ENCODE measurements around the gene NRIP2.
A peak's percentile ranks its signal among the peaks of the same experiment; 100 is the strongest.
"Not testable (repeated sequence)": the region's sequence is repeated elsewhere in the genome, so short reads cannot be mapped to it uniquely, and the experiment has no call there.

Gene NRIP2

GRCh38 chr12:2834581-2835491 lies at the start of gene NRIP2:
NRIP2 (minus strand) TSS chr12:2835035; CDS start chr12:2834983, 52 bp downstream.
- Mint-ChIP-seq H3K4me1 (ENCODE audit: low read depth) (no peaks in the 10 kb centered on the region), H3K27me3 (ENCODE audit: low read depth) (no peaks in the 10 kb centered on the region), H3K27ac (no peak within 1 kb of the TSS), H3K4me3 (no peak within 1 kb of the TSS), H3K9me3 (no peaks in the 10 kb centered on the region), H3K36me3 (ENCODE audit: low read depth) (peaks cover 8% of the 10 kb centered on the region)

- H3K36me3 Mint-ChIP-seq (ENCODE audit: low read depth) = peaks cover 27% of the 10 kb centered on the region
- H3K9me3 Mint-ChIP-seq = no peaks in the 10 kb centered on the region
- H3K4me1 Mint-ChIP-seq (ENCODE audit: low read depth) = peaks cover 38% of the 10 kb centered on the region
- H3K4me3 Mint-ChIP-seq = peak overlapping the region; percentile 96
- H3K27me3 Mint-ChIP-seq (ENCODE audit: low read depth) = no peaks in the 10 kb centered on the region
- peak overlapping the region; percentile 64 for H3K27ac Mint-ChIP-seq
These were observed 45.0 kb upstream of the NRIP2 start for GRCh38 chr12:2879853-2880252.

DNA sequence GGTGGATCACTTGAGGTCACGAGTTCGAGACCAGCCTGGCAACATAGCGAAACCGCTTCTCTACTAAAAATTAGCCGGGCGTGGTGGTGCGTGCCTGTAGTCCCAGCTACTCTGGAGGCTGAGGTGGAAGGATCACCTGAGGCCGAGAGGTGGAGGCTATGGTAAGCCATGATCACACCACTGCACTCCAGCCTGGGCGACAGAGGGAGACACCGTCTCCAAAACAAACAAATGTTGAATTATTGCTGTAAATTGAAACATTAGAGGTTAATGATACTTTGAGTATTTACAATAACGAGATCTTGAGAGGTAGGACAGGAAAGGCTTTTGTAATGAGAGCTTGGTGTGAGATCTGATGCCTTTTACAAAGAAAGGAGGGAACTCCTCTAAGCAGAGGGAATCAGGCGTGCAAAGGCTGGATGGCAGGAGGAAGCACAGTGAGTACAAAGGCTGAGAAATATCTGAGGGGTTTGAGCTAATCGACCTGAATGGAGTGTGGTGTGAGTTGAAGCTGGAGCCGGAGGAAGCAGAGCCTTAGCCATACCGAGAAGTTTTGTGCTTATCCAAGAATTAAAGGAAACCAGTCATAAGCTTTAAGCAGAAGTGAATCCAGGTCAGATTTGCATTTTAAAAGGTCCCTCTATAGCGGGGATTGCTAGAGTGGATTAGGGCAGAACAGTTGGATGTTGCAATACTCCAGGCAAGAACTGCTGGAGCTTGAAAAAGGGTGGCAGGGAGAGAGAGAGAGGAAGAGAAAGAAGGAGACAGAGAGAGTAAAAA lies 43.3 kb upstream of the NRIP2 start:
- peak overlapping the region; percentile 96 for H3K4me3 Mint-ChIP-seq
- peaks cover 29% of the 10 kb centered on the region for H3K36me3 Mint-ChIP-seq (ENCODE audit: low read depth)
- H3K9me3 Mint-ChIP-seq = no peaks in the 10 kb centered on the region
- no peaks in the 10 kb centered on the region for H3K27me3 Mint-ChIP-seq (ENCODE audit: low read depth)
- peaks cover 39% of the 10 kb centered on the region for H3K4me1 Mint-ChIP-seq (ENCODE audit: low read depth)
- peak overlapping the region; percentile 100 for H3K27ac Mint-ChIP-seq

DNA sequence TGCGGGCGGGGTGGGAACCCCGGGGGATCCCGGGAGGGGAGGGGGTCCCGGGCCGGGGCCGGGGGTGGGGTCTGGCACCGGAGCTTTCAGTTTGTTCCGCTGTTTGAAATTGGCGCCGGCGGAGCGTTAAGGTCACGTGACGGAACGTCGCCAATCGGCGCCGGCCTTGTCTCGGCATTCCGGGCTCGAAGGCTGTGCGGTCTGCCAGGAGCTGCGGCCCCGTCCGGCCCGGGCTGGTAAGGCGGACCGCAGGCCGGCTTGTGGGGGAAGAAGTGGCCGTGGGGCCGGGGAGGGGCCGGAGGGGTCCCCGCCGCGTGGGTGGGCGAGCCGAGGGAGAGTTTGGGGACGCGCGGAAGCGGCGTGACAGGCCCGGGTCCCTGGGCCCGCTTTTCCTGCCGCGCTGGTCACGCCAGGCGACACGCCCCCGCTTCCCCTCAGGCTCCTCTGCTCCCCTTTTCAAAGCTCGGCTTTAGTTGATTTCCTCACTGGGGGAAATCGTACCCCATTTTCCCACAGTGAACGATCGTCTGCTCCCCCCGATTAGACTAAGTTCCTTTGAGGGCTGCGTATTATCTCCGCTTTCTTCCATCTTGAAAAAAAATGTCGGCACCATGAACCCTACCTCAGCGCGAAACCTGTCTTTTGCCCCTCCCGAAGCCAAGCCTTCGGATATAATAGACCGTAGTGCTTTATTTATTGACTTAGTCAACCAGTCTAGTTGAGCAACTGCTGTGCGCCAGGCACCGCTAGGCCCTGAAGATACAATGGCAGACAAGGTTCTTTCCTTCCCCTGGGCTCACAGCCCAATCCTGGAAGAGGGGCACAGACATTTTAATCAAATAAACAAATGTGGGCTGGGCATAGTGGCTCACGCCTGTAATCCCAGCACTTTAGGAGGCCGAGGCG lies 42.5 kb upstream of the NRIP2 start, which contains the start of the genes FOXM1 and RHNO1:
FOXM1 (minus strand) TSS at position 128 of the 906 bp plus-strand sequence. CDS start 2,696 bp downstream, outside the sequence.
RHNO1 (plus strand) TSS at position 177 of the 906 bp plus-strand sequence. CDS start 8,144 bp downstream, outside the sequence.
- H3K9me3 Mint-ChIP-seq = no peaks in the 10 kb centered on the region
- H3K4me1 Mint-ChIP-seq (ENCODE audit: low read depth) = peaks cover 35% of the 10 kb centered on the region
- H3K36me3 Mint-ChIP-seq (ENCODE audit: low read depth) = peaks cover 33% of the 10 kb centered on the region
- no peaks in the 10 kb centered on the region for H3K27me3 Mint-ChIP-seq (ENCODE audit: low read depth)
- peak within 1 kb of the TSS; percentile 100 for H3K27ac Mint-ChIP-seq
- peak within 1 kb of the TSS; percentile 96 for H3K4me3 Mint-ChIP-seq

- H3K4me3 Mint-ChIP-seq = peak overlapping the region; percentile 93
- peaks cover 34% of the 10 kb centered on the region for H3K36me3 Mint-ChIP-seq (ENCODE audit: low read depth)
- no peaks in the 10 kb centered on the region for H3K27me3 Mint-ChIP-seq (ENCODE audit: low read depth)
- peak overlapping the region; percentile 78 for H3K27ac Mint-ChIP-seq
- H3K4me1 Mint-ChIP-seq (ENCODE audit: low read depth) = peaks cover 33% of the 10 kb centered on the region
- no peaks in the 10 kb centered on the region for H3K9me3 Mint-ChIP-seq
These were observed 41.7 kb upstream of the NRIP2 start for GRCh38 chr12:2876431-2877046.

DNA sequence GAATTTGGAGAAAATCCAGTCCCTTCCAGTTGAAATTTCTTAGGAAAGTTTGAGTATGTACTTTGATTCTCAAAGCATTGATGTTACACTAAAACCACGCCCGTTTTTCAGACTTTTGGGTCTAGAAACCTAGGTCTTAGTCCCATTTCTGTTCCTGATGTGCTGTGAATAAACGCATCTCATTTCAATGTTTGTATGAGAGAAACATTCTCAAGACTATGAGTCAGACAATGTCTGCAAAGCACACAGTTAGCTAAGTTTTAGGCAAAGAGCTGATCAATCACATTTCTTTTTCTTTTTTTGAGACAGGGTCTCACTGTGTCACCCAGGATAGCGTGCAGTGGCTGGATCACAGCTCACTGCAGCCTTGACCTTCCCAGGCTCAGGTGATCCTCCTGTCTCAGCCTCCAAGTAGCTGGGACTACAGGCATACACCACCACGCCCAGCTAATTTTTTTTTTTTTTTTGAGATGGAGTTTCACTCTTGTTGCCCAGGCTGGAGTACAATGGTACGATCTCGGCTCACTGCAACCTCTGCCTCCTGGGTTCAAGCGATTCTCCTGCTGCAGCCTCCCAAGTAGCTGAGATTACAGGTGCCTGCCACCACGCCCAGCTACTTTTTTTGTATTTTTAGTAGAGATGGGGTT lies 34.3 kb upstream of the NRIP2 start:
- Mint-ChIP-seq H3K36me3 (ENCODE audit: low read depth) (peaks cover 30% of the 10 kb centered on the region), H3K27ac (peak overlapping the region; percentile 91), H3K4me1 (ENCODE audit: low read depth) (peaks cover 12% of the 10 kb centered on the region)
- not testable (repeated sequence) for H3K27me3 Mint-ChIP-seq (ENCODE audit: low read depth); H3K4me3 Mint-ChIP-seq; H3K9me3 Mint-ChIP-seq

GRCh38 chr12:2864198-2864597 lies 29.4 kb upstream of the NRIP2 start:
- no peak overlapping the region for H3K27ac Mint-ChIP-seq
- peaks cover 49% of the 10 kb centered on the region for H3K36me3 Mint-ChIP-seq (ENCODE audit: low read depth)
- H3K9me3 Mint-ChIP-seq = no peaks in the 10 kb centered on the region

DNA sequence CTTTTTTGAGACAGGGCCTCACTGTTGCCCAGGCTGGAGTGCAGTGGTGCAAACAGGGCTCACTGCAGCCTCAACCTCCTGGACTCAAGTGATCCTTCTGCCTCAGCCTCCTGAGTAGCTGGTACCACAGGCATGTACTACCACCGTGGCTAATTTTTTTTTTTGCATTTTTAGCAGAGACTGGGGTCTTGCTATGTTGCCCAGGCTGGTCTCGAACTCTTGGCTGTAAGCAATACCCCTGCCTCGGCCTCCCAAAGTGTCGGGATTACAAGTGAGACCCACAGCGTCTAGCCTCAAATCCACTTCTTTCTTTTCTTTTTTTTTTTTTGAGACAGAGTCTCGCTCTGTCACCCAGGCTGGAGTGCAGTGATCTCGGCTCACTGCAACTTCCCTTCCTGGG lies 28.6 kb upstream of the NRIP2 start:
- not testable (repeated sequence) for H3K4me1 Mint-ChIP-seq (ENCODE audit: low read depth); H3K27ac Mint-ChIP-seq; H3K4me3 Mint-ChIP-seq; H3K9me3 Mint-ChIP-seq; H3K27me3 Mint-ChIP-seq (ENCODE audit: low read depth)
- H3K36me3 Mint-ChIP-seq (ENCODE audit: low read depth) = peaks cover 51% of the 10 kb centered on the region

More at GRCh38 chr12:2864198-2864597, 29.4 kb upstream of the NRIP2 start:
- H3K27me3 Mint-ChIP-seq (ENCODE audit: low read depth) = no peaks in the 10 kb centered on the region
- peaks cover 10% of the 10 kb centered on the region for H3K4me1 Mint-ChIP-seq (ENCODE audit: low read depth)
- no peak overlapping the region for H3K4me3 Mint-ChIP-seq

GRCh38 chr12:2862876-2863275 lies 28.0 kb upstream of the NRIP2 start:
- Mint-ChIP-seq H3K4me1 (ENCODE audit: low read depth) (peaks cover 4% of the 10 kb centered on the region), H3K36me3 (ENCODE audit: low read depth) (peaks cover 46% of the 10 kb centered on the region), H3K4me3 (no peak overlapping the region), H3K9me3 (no peaks in the 10 kb centered on the region), H3K27me3 (ENCODE audit: low read depth) (no peaks in the 10 kb centered on the region), H3K27ac (no peak overlapping the region)

DNA sequence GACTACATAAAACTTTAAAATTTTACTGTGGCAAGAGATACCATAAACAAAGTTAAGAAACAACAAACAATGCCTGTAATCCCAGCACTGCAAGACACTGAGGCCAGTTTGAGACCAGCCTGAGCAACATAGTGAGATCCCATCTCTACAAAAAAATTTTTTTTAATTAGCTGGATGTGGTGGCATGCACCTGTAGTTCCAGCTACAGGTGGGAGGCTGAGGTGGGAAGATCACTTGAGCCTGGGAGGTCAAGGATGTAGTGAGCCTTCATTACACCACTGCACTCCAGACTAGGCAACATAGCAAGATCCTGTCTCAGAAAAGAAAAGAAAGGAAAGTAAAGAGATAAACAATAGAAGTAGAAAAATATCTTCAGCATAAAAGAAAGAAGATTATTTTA lies 25.3 kb upstream of the NRIP2 start:
- peaks cover 36% of the 10 kb centered on the region for H3K36me3 Mint-ChIP-seq (ENCODE audit: low read depth)
- H3K9me3 Mint-ChIP-seq = no peaks in the 10 kb centered on the region
- no peaks in the 10 kb centered on the region for H3K4me1 Mint-ChIP-seq (ENCODE audit: low read depth)
- no peak overlapping the region for H3K4me3 Mint-ChIP-seq
- H3K27ac Mint-ChIP-seq = no peak overlapping the region
- H3K27me3 Mint-ChIP-seq (ENCODE audit: low read depth) = no peaks in the 10 kb centered on the region

DNA sequence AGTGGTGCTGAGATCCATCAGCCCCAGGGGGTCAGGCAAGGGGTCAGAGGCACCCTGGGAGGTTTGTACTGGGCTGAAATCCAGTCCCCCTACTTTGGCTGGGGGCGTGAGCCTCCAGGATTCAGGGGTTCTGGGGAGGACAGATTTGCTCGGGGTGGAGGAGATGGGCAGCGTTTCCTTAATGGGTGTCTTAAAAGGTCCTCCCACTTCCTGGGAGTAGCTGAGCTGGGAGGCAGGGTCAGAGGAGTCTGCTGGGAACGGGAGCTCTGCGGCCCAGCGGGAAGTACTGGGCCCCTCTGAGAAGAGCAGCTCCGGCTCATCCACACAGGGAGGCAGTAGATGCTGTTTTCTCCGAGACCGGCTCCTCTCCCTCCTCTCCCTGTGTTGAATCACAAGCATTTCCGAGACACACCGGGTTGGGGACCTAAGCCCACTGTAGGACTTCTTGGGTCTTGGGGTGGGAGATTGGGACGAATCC lies 24.1 kb upstream of the NRIP2 start:
- Mint-ChIP-seq H3K4me3 (no peak overlapping the region), H3K36me3 (ENCODE audit: low read depth) (peaks cover 30% of the 10 kb centered on the region)

DNA sequence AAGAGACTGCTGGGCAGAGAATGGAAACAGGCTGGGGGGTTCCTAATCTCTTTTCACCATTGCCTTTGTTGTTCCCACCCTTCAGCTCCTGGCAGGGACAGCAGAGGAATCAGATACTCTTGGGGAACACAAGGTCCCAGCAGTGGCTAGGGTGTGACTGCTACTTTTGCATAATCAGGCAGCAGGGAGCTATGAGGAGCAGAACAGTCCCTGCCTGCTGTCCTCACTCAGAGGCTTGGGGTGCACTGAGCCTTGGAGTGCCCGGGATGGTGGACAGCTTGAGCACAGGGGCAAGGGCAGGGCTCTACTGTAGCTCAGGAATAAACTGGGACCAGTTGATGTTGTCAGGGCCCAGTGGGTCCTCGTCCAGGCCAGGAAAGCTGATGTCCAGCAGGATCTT lies 23.5 kb upstream of the NRIP2 start:
- Mint-ChIP-seq H3K27me3 (ENCODE audit: low read depth) (no peaks in the 10 kb centered on the region), H3K4me3 (no peak overlapping the region), H3K27ac (no peak overlapping the region), H3K4me1 (ENCODE audit: low read depth) (peaks cover 3% of the 10 kb centered on the region), H3K36me3 (ENCODE audit: low read depth) (peaks cover 27% of the 10 kb centered on the region), H3K9me3 (no peaks in the 10 kb centered on the region)

More for the DNA sequence above, 24.1 kb upstream of the NRIP2 start:
- Mint-ChIP-seq H3K4me1 (ENCODE audit: low read depth) (no peaks in the 10 kb centered on the region), H3K27me3 (ENCODE audit: low read depth) (no peaks in the 10 kb centered on the region), H3K27ac (no peak overlapping the region), H3K9me3 (no peaks in the 10 kb centered on the region)

DNA sequence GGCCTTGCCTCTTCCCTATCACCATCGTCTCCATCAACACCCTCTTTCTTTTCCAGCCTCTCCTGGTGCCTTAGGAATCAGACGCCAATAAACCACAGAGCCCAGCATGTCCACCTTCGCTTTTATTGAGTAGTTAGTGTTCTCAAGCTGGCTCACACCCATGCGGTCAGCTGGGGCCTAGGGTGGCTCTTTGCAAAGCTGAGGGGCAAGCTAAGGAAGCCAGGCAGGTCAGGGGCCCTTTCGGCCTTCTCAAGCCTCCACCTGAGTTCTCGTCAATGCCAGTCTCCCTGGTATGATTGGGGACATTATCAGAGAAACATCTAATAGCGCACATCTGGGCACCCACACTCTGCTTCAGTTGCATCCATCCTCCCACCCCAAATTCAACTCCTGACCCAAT lies 22.7 kb upstream of the NRIP2 start:
- Mint-ChIP-seq H3K27me3 (ENCODE audit: low read depth) (no peaks in the 10 kb centered on the region), H3K4me1 (ENCODE audit: low read depth) (peaks cover 3% of the 10 kb centered on the region), H3K36me3 (ENCODE audit: low read depth) (peaks cover 21% of the 10 kb centered on the region), H3K9me3 (no peaks in the 10 kb centered on the region), H3K27ac (no peak overlapping the region), H3K4me3 (no peak overlapping the region)
